HG03135 (cell line): ENCODE data around the gene SLC25A39.
"Not testable (repeated sequence)": the region's sequence is repeated elsewhere in the genome, so short reads cannot be mapped to it uniquely, and the experiment has no call there.

Experiments
- ATAC-seq: cut with Tn5 transposase; IDR thresholded peaks from one replicate; pipeline ENCODE4 v1.9.1; 2021; ENCODE audit warnings: mild to moderate bottlenecking, moderate library complexity; ENCODE audit not compliant: unreplicated experiment

Gene SLC25A39, protein sequence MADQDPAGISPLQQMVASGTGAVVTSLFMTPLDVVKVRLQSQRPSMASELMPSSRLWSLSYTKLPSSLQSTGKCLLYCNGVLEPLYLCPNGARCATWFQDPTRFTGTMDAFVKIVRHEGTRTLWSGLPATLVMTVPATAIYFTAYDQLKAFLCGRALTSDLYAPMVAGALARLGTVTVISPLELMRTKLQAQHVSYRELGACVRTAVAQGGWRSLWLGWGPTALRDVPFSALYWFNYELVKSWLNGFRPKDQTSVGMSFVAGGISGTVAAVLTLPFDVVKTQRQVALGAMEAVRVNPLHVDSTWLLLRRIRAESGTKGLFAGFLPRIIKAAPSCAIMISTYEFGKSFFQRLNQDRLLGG

DNA sequence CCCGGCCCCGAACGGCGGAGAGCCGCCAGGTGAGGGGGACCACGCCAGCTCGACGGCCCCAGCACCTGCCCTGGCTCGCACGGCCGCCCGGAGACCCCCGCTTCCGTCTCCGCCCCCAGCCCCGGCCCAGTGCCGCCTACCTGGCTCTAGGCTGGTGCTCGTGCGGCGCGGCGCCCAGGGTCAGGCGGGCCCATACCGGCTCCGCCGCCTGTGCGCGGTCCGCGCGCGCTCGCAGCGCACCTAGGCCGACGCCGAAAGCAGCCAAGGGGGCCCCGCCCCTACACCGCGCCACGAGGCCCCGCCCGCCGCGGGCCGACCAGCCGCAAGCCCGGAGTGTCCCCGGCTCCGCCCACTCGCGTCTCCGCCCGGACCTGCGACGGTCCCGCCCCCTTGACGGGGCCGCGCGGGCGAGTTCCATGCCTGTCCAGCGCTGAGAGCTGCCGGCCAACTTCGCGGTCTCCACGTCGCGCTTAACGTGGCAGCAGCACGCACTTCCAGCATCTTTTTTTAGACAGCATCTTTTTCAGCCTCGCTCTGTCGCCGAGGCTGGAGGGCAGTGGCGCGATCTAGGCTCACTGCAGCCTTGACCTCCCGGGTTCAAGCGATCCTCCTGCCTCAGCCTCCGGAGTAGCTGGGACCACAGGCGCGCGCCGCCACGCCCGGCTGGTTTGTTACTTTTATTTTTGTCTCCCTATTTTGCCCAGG lies at the start of gene SLC25A39:
Gene SLC25A39 (minus strand): TSS at position 253 of the 705 bp plus-strand sequence. CDS start 1,261 bp downstream, outside the sequence.
- peak; percentile 69 for ATAC-seq

DNA sequence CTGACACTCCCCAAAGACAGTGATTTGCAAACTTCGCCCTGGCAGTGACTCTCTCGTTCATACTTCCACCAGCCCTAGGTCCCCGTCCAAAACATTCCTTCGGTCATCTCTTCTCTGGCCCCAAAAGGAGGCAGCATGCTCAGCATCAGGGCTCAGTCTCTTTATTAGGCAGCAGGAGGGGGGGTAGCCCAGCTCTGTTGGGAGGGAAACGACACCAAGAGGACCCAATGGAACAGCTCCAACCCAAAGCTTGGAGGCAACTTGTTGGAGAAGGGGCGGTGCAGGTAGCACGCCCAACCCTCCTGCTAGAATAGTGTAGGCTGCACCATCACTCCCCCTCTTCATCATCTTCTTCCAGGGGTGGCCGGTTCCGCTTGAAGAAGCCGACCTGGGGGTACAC lies 47.4 kb upstream of the SLC25A39 start:
- no peak for ATAC-seq

DNA sequence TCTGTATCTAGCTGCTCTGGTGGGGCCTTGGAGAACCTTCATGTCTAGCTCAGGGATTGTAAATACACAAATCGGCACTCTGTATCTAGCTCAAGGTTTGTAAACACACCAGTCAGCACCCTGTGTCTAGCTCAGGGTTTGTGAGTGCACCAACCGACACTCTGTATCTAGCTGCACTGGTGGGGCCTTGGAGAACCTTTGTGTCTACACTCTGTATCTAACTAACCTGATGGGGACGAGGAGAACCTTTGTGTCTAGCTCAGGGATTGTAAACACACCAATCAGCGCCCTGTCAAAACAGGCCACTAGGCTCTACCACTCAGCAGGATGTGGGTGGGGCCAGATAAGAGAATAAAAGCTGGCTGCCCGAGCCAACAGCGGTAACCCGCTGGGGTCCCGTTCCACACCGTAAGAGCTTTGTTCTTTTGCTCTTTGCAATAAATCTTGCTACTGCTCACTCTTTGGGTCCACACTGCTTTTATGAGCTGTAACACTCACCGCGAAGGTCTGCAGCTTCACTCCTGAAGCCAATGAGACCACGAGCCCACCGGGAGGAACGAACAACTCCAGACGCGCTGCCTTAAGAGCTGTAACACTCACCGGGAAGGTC lies 44.9 kb upstream of the SLC25A39 start:
- not testable (repeated sequence) for ATAC-seq

DNA sequence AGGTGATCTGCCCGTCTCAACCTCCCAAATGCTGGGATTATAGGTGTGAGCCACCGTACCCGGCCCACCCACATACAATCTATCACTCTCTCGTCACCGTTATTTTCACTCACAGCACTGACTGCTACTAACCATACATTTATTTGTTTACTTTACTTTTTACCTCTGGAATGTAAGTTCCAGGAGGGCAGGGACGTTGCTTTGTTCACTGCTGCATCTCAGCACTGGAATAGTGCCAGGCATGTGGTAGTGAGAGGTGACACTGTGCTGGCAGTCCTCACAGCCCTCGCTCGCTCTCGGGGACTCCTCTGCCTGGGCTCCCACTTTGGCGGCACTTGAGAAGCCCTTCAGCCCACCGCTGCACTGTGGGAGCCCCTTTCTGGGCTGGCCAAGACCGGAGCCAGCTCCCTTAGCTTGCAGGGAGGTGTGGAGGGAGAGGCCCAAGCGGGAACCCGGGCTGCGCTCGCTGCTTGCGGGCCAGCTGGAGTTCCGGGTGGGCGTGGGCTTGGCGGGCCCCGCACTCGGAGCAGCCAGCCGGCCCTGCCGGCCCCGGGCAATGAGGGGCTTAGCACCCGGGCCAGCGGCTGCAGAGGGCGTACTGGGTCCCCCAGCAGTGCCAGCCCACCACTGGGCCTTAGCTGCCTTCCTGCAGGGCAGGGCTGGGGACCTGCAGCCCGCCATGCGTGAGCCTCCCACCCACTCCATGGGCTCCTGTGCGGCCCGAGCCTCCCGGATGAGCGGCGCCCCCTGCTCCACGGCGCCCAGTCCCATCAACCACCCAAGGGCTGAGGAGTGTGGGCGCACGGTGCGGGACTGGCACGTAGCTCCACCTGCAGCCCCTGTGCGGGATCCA lies 44.0 kb upstream of the SLC25A39 start:
- not testable (repeated sequence) for ATAC-seq

DNA sequence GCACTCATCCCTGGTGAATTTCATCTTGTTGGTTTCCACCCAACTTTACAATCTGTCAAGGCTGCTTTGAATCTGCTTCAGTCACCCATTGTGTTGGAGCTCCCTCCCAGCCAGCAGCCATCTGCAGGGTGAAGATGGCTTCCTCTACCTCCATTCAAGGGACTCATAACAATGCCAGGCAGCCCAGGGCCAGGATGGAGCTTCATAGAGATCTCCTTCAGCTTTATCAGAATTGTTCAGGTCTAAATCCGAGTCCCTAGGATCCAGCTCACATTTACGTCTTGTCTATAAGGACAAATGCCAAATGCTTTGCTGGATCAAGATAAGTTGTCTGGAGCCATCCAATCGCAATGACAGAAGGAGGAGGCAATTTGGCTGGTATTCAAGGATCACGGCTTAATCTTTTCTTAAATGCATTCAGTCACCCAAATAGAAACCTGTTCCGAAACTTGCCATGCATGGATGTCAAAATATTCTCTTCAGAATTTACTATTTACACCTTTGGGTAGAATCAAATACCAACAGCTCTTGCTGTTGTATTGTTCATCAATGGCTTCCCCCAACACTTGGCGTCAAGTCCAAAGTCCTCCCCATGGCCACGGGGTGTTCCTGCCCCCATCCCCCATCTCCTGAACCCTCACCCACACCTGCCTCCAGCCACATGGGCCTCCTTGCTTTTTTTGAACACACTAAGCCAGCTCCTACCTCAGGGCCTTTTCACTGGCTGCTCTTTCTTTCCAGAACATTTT lies 42.8 kb upstream of the SLC25A39 start:
- no peak for ATAC-seq

DNA sequence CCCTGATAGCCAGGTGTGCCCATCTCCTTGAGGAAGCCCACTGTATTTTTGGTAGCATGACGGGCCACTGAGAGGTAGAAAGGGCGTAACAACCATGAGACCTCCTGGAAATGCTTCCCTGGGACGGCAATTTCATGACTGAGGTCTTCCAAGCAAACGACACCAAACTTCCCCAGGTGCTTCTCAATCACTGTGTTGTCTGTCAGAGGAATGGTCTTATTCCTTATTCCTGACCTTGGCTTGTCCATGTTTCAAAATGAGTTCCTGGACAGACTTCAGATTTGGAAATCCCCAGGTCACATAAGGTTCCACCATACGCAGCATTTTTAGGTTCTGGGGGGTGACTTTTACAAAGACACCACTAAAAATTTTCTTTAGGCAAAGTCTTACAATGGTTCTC lies 40.4 kb upstream of the SLC25A39 start:
- ATAC-seq = not testable (repeated sequence)

DNA sequence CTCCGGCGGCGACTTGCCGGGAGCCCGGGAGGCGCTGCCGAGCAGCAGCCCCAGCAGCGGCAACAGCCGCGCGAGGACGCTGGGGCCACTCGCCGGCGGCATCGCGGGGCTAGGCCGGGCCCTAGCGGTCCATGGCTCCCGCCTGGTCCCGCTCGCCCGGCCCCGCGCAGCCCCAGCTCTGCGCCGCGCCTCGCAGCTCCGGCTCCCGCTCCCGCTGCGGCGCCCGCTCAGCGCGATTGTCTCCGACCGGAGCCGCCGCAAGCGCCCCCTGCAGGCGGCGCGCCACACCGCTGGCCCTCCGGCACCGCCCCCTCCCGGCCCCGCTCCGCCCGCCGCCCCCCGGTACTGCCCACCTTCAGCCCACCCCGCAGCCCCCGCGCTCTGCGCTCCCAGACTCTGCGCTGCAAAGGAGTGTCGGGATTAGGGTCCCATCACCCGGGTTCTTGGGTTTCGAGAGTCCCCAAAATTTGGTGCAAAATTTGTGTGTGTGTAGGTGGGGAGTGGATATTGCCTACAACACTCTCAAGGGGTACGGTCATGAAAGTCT lies 39.1 kb upstream of the SLC25A39 start, which contains the start of gene FAM171A2:
Gene FAM171A2 (minus strand): TSS at position 241 of the 547 bp plus-strand sequence. CDS start 139 bp downstream, at position 102.
- ATAC-seq = no peak

DNA sequence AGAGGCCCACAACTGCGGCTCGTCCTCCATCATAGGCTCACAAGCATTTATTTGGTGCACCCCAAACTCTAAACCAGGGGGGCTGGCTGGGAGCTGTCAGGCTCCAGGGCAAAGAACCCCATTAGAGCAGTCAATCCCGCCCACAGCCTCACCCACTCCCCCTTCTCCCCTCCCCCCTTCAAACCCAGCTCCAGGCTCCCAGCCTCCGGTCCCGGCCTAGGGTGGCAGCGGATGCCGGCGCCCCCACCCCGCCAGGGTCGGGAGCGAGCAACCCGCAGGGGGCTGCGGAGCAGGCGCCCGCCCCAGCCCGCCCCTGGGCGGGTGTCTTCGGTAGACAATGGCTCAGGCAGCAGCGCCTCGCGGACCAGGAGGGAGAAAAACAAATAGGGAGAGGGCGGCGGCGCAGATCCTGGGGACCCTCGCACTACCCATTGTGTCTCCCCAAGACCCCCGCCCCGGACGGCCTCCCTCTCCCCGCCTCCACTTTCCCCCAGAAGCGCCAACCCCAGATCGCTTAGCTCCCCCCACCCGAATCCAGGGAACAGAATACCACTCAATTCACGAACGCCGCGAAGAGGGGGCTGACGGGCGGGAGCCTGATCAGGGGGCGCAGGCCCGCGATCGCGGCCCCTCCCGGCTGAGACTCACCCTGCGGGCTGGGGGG lies 38.5 kb upstream of the SLC25A39 start:
- ATAC-seq = no peak

DNA sequence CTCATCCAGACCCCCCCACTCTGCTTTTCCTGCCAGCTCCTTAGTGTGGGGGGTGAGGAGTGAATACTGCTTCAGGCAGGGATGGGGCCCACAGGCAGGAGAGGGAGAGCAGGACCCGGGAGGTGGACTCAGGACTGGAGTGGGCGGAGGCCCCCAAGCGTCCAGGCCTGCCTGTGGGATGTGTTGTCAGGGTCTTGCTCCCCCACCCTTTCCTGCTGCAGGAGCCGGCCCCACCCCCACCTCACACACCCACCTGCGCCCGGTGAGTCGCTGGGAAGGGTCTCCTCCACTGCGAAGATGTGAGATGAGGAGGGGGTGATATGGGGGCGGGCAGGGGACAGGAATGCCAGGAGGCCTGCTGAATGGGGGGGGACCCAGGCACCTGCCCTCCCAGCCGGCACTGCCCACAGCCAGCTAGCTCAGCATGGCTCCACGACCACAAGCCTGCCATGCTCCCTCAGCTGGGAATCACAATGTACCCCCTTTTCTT lies 37.9 kb upstream of the SLC25A39 start:
- ATAC-seq = no peak

DNA sequence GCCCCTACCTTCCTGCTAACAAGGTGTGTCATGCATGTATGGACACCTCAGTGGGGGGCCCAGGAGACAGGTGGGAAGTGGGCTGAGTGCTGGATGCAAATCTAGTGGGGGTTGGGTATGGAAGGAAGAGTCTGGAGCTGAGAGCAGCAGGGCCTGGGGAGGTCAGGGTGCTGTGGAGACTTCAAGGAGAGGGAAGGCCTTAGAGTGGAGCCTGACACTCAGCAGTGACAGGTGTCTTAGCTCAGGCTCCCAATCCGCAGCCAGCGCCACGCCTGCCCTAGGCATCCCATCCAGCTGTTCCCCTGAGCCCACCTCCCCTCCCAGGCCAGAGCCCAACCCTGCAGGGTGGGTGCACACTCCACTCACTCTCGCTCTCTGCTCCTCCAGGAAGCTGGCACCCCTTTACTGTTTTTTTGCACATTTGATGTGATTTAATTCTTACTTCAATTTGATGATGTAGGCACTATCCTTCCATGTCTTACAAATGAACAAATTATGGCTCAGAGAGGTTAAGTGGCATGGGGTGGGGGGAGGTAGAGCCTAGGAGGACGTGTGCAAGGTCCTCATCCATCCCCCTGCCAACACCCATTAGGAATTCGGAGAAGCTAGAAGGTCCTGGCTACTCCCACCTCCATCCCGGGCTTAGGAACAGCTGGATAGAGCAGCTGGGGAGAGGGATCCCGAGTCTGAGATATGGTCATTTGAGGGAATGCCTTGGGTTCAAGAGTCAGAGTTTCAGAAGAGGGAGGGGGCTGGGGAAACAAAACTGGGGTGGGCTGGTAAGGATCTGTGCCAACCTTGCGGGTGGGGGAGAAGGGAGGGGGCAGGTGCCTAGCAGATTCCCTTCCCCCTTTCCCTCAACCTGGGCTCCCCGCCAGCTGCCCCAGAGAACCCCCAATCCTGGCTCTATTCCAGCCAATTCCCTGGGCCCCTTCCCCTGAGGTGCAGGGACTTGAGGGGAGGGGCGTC lies 37.0 kb upstream of the SLC25A39 start:
- no peak for ATAC-seq

DNA sequence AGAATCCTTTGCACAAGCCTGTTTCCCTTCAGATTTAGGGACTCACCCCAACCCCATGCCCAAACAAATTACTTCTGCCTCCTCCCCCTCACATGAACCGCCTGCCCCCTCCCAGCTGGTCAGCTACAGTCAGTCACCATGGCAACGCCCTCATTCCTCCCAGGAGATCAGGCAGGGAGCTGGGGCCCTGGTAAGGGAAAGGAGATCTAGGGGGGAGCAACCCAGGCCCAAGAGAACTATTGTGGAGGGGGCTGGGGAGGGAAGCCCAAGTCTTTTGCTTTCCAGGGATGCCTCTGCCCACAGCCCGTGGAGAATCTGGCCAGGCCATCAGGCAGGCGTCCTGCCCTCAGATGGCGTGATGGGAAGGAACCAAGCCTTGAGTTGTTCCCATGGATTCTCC lies 36.2 kb upstream of the SLC25A39 start:
- no peak for ATAC-seq

DNA sequence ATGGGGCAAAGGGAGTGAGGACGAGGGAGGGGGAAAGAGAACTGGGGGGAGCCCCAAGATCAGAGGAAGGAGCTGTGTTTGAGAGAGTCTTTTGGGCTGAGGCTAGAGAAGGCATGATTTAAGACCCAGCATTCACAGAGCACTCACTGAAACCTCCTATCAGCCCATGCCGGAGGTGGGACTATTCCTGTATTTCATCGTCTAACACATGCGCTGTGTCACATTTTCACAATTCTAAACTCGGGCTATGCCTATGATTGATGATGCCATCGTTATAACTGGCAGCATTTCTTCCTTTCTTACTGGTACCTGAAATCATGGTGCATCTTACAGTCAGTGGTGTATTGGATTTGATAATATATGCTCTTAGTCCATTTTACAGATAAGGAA lies 35.5 kb upstream of the SLC25A39 start:
- no peak for ATAC-seq

DNA sequence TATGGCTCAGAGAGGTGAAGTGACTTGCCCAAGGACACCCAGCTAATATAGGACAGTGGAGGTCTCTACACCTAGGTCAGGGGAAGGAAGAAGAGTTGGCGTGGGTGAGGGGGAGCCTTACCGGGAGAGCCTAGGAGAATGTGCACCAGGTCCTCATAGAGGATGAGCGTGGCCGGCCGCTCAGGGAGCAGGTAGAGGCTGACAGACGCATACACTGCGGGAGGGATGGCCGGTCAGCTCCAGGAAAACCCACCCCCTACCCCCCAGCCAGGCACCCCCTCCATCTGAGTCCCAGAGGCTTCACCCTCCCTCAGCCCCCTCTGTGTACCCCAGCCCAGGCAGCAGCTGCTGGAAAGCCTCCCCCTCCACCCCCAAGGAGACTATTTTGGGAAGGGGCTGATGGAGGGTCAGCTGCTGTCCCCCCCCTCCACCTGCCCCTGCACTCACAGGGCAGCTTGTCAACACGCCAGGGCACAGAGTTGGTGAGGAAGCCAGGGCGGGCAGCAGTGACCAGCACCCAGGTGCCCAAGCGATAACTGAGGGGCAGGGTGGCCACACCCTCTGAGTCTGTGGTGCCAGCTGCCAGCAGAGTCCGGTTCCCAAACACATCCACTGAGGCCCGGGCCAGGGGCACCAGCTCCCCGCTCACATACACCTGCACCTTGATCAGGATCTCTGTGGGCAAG lies 35.0 kb upstream of the SLC25A39 start:
- ATAC-seq = no peak

DNA sequence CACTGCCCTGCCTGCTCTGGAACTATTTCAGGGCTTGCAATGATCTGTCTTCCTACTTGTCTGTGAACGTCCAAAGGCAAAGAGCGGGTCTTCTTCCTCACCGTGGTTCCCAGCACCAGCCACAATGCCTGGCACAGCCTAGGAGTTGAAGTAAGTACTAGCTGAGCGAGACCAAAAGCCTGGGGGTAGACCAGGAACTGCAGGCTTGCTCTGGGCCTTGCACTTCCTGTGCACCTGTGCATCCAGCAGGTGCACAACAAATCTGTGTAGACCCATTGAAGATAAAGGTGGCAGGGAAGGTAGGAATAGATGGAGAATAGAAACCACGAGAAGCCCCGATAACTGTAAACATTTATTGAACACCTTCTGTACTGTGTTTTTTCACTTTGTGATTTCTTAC lies 34.4 kb upstream of the SLC25A39 start:
- no peak for ATAC-seq

DNA sequence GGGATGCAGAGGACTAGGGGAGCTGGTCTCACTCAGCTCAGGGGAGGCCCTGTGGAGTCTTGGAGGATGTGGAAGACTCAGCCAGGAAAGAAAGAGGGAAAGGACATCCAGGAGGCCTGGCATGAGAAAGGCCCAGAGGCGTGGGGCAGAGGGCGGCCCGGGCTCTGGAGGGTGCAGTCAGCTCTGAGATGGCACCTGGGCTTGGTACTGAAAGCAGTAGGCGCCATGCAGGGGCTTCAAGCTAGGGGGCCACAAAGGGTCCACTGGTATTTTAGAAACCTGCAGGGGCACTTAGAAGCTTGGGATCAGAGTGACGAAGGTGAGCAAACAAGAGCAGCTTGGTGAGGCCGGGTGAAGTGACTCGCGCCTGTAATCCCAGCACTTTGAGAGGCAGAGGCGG lies 33.4 kb upstream of the SLC25A39 start:
- ATAC-seq = no peak

DNA sequence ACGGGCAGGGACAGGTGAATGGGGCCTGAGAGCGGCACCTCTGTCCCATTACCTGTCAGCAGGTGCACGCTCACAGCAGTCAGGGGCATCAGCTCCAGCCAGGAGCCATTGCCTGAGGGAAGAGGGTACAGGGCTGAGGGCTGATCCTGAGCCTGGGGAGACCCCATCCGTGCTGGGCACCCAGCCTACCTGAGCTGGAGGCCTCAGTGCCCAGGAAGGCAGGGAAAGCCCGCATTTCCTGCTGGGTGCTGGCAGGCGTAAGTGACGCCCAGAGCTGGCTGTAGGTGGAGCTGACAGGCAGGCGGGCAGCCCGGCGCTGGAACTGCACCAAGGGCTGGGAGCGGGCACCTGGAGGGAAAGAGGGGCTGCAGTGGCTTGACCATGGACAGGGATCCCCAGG lies 31.6 kb upstream of the SLC25A39 start:
- no peak for ATAC-seq

DNA sequence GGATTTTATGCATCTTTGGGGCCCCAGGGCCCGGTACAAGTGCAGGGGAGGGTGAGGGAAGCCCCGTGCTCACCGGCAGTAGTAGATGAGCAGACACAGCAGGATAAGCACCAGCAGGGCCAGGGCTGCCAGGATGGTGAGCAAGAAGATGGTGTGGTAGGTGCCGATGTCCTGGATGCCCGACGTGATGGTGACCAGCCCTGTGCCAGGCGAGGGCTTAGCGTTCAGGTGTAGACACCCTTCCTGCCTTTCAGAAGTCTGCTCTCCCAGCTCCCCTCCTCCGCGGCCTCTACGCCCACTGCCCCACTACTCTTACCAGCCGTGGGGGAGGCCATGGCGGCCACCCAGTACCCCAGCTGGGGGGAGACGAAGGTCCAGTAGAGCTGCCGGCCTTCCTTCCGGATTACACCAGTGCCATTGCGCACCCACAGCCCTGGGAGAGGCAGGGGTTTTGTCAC lies 31.0 kb upstream of the SLC25A39 start:
- no peak for ATAC-seq
